ENCODE data around the gene DOCK10.

DOCK10 gene

DNA sequence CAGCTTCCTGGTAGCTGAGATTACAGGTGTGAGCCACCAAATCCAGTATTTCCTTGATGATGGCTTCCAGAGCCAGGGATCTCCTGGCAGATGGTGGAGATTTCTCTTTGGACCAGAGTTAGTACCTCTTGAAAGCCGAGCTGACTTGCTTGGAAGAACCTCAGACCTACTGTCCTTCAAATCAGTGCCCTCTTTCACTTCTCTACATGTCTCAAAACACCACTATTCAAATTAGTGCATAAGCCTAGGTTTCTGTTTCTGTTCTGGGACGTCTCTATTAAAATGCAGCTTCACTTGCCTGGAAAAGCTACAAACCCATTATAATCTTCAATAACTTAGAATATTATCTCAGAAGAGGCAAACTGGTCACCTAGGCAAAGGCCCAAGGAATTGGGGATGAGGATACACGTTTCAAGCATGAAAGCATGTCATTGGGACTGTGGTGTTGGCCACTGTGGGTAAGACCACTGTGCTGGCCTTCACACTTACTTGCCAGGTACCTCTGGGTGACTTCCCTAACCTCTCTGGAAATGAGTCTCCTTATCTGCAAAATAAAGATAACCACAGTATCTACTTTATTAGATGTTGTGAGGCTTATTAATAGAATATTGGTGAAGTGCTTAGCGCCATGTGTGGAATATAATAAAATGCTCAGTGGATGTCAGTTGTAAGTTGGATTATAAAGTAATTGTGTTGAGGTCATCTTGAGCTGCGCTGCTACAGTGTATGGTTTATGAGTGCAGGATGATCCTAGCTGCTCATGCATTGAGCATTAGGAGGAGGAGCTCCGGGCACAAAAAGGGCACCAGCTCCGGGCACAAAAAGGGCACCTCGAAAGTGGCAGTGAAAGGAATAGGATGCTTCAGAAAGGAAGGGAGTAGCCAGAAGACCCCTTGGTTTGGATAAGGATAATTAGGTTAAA is 84.5 kb downstream of the DOCK10 start:
- Histone ChIP-seq H3K36me3 (ENCODE audit: control insufficient read depth in 2 of 2, insufficient read depth in 1 of 2, low read length in 2 of 2) (no peaks in the 10 kb centered on the region), H3K4me3 (ENCODE audit: low read depth, low read length) (no peak overlapping the region), H3K27ac (ENCODE audit: extremely low read depth, low read depth, low read length) (no peak overlapping the region), H3K9me3 (ENCODE audit: control insufficient read depth, insufficient read depth, low read depth, low read length) (no peaks in the 10 kb centered on the region), H3K4me1 (ENCODE audit: control insufficient read depth, insufficient read depth, low read length) (no peaks in the 10 kb centered on the region)
- POLR2A ChIA-PET, result no interaction called here
- TF ChIP-seq ZNF626 (tag by site-specific recombination; IDR thresholded peaks at IDR 0.05), result no peak
- TF ChIP-seq, protein P1, sequence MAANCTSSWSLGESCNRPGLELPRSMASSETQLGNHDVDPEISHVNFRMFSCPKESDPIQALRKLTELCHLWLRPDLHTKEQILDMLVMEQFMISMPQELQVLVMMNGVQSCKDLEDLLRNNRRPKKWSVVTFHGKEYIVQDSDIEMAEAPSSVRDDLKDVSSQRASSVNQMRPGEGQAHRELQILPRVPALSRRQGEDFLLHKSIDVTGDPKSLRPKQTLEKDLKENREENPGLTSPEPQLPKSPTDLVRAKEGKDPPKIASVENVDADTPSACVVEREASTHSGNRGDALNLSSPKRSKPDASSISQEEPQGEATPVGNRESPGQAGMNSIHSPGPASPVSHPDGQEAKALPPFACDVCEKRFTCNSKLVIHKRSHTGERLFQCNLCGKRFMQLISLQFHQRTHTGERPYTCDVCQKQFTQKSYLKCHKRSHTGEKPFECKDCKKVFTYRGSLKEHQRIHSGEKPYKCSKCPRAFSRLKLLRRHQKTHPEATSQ (tag by site-specific recombination; IDR thresholded peaks at IDR 0.05), result no peak
- TF ChIP-seq ZNF48 (tag by site-specific recombination; IDR thresholded peaks at IDR 0.05), result no peak
- no peak for TF ChIP-seq ZNF677 (tag by site-specific recombination; IDR thresholded peaks at IDR 0.05)
- TF ChIP-seq, protein P2, sequence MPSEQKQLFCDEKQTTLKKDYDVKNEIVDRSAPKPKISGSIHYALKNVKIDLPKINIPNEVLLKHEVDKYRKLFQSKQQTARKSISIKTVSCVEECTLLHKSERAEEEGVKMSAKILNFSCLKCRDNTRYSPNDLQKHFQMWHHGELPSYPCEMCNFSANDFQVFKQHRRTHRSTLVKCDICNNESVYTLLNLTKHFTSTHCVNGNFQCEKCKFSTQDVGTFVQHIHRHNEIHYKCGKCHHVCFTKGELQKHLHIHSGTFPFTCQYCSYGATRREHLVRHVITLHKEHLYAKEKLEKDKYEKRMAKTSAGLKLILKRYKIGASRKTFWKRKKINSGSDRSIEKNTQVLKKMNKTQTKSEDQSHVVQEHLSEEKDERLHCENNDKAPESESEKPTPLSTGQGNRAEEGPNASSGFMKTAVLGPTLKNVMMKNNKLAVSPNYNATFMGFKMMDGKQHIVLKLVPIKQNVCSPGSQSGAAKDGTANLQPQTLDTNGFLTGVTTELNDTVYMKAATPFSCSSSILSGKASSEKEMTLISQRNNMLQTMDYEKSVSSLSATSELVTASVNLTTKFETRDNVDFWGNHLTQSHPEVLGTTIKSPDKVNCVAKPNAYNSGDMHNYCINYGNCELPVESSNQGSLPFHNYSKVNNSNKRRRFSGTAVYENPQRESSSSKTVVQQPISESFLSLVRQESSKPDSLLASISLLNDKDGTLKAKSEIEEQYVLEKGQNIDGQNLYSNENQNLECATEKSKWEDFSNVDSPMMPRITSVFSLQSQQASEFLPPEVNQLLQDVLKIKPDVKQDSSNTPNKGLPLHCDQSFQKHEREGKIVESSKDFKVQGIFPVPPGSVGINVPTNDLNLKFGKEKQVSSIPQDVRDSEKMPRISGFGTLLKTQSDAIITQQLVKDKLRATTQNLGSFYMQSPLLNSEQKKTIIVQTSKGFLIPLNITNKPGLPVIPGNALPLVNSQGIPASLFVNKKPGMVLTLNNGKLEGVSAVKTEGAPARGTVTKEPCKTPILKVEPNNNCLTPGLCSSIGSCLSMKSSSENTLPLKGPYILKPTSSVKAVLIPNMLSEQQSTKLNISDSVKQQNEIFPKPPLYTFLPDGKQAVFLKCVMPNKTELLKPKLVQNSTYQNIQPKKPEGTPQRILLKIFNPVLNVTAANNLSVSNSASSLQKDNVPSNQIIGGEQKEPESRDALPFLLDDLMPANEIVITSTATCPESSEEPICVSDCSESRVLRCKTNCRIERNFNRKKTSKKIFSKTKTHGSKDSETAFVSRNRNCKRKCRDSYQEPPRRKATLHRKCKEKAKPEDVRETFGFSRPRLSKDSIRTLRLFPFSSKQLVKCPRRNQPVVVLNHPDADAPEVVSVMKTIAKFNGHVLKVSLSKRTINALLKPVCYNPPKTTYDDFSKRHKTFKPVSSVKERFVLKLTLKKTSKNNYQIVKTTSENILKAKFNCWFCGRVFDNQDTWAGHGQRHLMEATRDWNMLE (tag by site-specific recombination; conservative IDR thresholded peaks at IDR 0.05; ENCODE audit: low read depth), result no peak
- no peak for TF ChIP-seq ZNF16 (tag by site-specific recombination; IDR thresholded peaks at IDR 0.05; ENCODE audit: low read depth)
- TF ChIP-seq, protein P3, sequence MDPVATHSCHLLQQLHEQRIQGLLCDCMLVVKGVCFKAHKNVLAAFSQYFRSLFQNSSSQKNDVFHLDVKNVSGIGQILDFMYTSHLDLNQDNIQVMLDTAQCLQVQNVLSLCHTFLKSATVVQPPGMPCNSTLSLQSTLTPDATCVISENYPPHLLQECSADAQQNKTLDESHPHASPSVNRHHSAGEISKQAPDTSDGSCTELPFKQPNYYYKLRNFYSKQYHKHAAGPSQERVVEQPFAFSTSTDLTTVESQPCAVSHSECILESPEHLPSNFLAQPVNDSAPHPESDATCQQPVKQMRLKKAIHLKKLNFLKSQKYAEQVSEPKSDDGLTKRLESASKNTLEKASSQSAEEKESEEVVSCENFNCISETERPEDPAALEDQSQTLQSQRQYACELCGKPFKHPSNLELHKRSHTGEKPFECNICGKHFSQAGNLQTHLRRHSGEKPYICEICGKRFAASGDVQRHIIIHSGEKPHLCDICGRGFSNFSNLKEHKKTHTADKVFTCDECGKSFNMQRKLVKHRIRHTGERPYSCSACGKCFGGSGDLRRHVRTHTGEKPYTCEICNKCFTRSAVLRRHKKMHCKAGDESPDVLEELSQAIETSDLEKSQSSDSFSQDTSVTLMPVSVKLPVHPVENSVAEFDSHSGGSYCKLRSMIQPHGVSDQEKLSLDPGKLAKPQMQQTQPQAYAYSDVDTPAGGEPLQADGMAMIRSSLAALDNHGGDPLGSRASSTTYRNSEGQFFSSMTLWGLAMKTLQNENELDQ (tag by site-specific recombination; IDR thresholded peaks at IDR 0.05; ENCODE audit: low read depth), result no peak
- no peak for TF ChIP-seq TRIM28 (IDR thresholded peaks at IDR 0.05; ENCODE audit: borderline replicate concordance, low read length)
- TF ChIP-seq TCF7L2 (IDR thresholded peaks at IDR 0.05; ENCODE audit: borderline replicate concordance, low read depth, low read length), result no peak
- no peak for TF ChIP-seq ZNF10 (tag by site-specific recombination; IDR thresholded peaks at IDR 0.05)
- no peak for TF ChIP-seq ZNF239 (tag by site-specific recombination; IDR thresholded peaks at IDR 0.05)
- no peak for TF ChIP-seq ZNF202 (tag by site-specific recombination; IDR thresholded peaks at IDR 0.05; ENCODE audit: borderline replicate concordance)
- CTCF ChIA-PET, result interaction anchor here (1.3 kb wide), 1 partner anchor 9 kb away, joined by 3 read pairs; no protein-coding TSS in a partner anchor

DNA sequence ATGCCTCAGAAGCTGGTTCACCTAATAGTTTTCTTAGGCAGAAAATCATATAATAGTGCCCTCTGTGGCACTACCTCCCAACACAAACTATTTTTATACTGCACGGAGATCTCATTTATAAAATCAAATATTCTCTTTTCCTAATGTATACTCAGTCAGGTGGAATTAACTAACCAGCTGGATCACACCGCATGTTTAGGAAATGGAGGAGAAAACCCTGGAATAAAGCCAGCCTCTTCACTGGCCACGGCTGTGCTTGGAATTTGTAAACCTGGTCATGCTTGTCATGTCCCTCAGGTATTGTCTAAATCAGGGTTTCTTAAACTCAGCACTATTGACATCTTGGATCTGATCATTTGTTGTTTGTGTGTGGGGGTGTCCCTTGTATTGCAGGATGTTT is 85.6 kb downstream of the DOCK10 start:
- ChIA-PET POLR2A (interaction anchor here (0.6 kb wide), 1 partner anchor 204 kb away, joined by 7 read pairs; no protein-coding TSS in a partner anchor), CTCF (no interaction called here)
- Histone ChIP-seq H3K36me3 (ENCODE audit: control insufficient read depth in 2 of 2, insufficient read depth in 1 of 2, low read length in 2 of 2) (no peaks in the 10 kb centered on the region), H3K9me3 (ENCODE audit: control insufficient read depth, insufficient read depth, low read depth, low read length) (no peaks in the 10 kb centered on the region), H3K4me1 (ENCODE audit: control insufficient read depth, insufficient read depth, low read length) (no peaks in the 10 kb centered on the region), H3K27ac (ENCODE audit: extremely low read depth, low read depth, low read length) (no peak overlapping the region), H3K4me3 (ENCODE audit: low read depth, low read length) (no peak overlapping the region)
- TF ChIP-seq ZNF530 (tag by site-specific recombination; IDR thresholded peaks at IDR 0.05; ENCODE audit: low read depth), result no peak
- no peak for TF ChIP-seq ZNF112 (tag by site-specific recombination; IDR thresholded peaks at IDR 0.05)
- TF ChIP-seq GLIS1 (tag by site-specific recombination; IDR thresholded peaks at IDR 0.05), result no peak
- TF ChIP-seq ZNF830 (tag by site-specific recombination; IDR thresholded peaks at IDR 0.05; ENCODE audit: low read depth), result no peak
- no peak for TF ChIP-seq PRDM1 (tag by site-specific recombination; IDR thresholded peaks at IDR 0.05)
- TF ChIP-seq ZNF571 (tag by site-specific recombination; IDR thresholded peaks at IDR 0.05), result no peak
- no peak for TF ChIP-seq ZNF202 (tag by site-specific recombination; IDR thresholded peaks at IDR 0.05; ENCODE audit: borderline replicate concordance)
- no peak for TF ChIP-seq KLF8 (tag by site-specific recombination; IDR thresholded peaks at IDR 0.05)
- TF ChIP-seq ZNF184 (tag by site-specific recombination; IDR thresholded peaks at IDR 0.05), result no peak
- TF ChIP-seq, protein P4, sequence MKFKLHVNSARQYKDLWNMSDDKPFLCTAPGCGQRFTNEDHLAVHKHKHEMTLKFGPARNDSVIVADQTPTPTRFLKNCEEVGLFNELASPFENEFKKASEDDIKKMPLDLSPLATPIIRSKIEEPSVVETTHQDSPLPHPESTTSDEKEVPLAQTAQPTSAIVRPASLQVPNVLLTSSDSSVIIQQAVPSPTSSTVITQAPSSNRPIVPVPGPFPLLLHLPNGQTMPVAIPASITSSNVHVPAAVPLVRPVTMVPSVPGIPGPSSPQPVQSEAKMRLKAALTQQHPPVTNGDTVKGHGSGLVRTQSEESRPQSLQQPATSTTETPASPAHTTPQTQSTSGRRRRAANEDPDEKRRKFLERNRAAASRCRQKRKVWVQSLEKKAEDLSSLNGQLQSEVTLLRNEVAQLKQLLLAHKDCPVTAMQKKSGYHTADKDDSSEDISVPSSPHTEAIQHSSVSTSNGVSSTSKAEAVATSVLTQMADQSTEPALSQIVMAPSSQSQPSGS (tag by site-specific recombination; IDR thresholded peaks at IDR 0.05; ENCODE audit: low read depth), result no peak
